Upper lobe of left lung (tissue), 6 donors: Measurements from ENCODE around the gene ANAPC13. TPM values are rescaled to one million over a fixed set of nuclear protein-coding genes. Genes with fewer than 3 reads are reported as not detected.

Experiments used
- ATAC-seq, 2 donors: fragments of 200-7000 bp; cut with Tn5 transposase; one replicate each; pipeline ENCODE4 v1.9.1; 2022; ENCODE audit warnings: mild to moderate bottlenecking in 2 of 2, moderate library complexity in 2 of 2; ENCODE audit not compliant: low FRiP score in 2 of 2
- DNase-seq, 2 donors: peaks; one replicate each; pipeline ENCODE4 v3.0.0-alpha.2; 2019 to 2020
- H3K27ac ChIP-seq, 4 donors: fragments of 200-600 bp; sonication (generic); one replicate each; pipeline ENCODE4 v1.5.1; 2016 to 2019
- H3K27me3 ChIP-seq, 4 donors: fragments of 200-600 bp; sonication (generic); one replicate each; pipeline ENCODE4 v1.5.1; 2017 to 2019
- H3K36me3 ChIP-seq, 4 donors: fragments of 200-600 bp; sonication (generic); one replicate each; pipeline ENCODE4 v1.5.1; 2016 to 2019
- H3K4me1 ChIP-seq, 4 donors: fragments of 200-600 bp; sonication (generic); one replicate each; pipeline ENCODE4 v1.5.1; 2018 to 2019
- H3K4me3 ChIP-seq, 4 donors: fragments of 200-600 bp; sonication (generic); one replicate each; pipeline ENCODE4 v1.5.1; 2017 to 2019; ENCODE audit warnings: mild to moderate bottlenecking in 2 of 4, moderate library complexity in 1 of 4
- H3K9me3 ChIP-seq, 4 donors: fragments of 200-600 bp; sonication (generic); one replicate each; pipeline ENCODE4 v1.5.1; 2018 to 2019
- CTCF ChIP-seq, 6 experiments: fragments of 450-650 bp in 4 of 6; fragments of 200-600 bp in 2 of 6; sonication (generic) in 2 of 6; IDR thresholded peaks; one replicate each; pipeline ENCODE4 v1.5.1; 2016 to 2019; ENCODE audit warnings: antibody characterized with exemption in 6 of 6
- EP300 ChIP-seq, 4 donors: sonication (generic); formaldehyde crosslinking; IDR thresholded peaks; one replicate each; pipeline ENCODE4 v1.5.1; 2017; ENCODE audit warnings: antibody characterized with exemption in 4 of 4, control low read depth in 2 of 4
- POLR2A ChIP-seq, 4 donors: fragments of 450-650 bp; IDR thresholded peaks; one replicate each; pipeline ENCODE4 v1.5.1; 2016 to 2017; ENCODE audit warnings: antibody characterized with exemption in 4 of 4, mild to moderate bottlenecking in 2 of 4
- POLR2AphosphoS5 ChIP-seq, 2 donors: sonication (generic); formaldehyde crosslinking; IDR thresholded peaks; one replicate each; pipeline ENCODE4 v1.5.1; 2017; ENCODE audit warnings: antibody characterized with exemption in 2 of 2
- WGBS, 2 donors: methylation state at CpG; one replicate each; pipeline ENCODE4 v1.1.5; 2017 to 2018; 5-methylcytosine and 5-hydroxymethylcytosine counted together
- total RNA-seq, 6 donors: library from RNA; depleted of rRNA in 4 of 6; stranded (reverse); fragments of >200 nt in 4 of 6; gene quantifications; one replicate each; pipeline versions ENCODE4 v1.1.0 to v1.2.1, GENCODE V29; 2016 to 2021
- donor health status: DM: no; HTN: no; CAD: no; lungs with moderate emphysema.
- donor health status: DM: no; HTN: yes; CAD: no; lungs with severe emphysema.

ANAPC13 gene
- total RNA-seq, 6 donors from 2014 or later: 37.3 to 59.4 (median 50.3) TPM

DNA sequence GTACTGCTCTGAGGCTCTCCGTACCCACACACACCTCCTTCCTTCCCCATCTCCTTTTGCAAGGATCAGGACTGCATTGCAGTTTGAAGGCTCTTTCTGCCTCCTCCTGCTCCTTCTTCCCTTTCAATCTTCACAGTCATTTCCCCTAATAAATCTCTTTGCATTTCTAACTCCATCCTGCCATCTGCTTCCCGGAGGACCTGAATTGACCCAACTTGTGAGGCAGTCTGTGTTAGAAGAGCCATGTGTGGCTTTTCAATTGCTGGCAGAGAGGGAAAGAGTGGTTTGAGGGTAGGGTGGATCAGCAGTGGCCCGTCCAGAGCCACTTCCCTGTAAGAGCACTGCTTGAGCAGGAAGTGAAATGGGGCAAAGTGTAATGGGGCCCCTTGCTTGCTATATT lies 35.8 kb downstream of the ANAPC13 start:
- no peaks in the 10 kb centered on the region for H3K36me3 ChIP-seq
- 44 to 63% methylated on average over 2 to 3 of the region's 3 CpGs for WGBS, 2 donors
- H3K27me3 ChIP-seq: no peaks in the 10 kb centered on the region
- no peaks in the 10 kb centered on the region for H3K9me3 ChIP-seq
- TF ChIP-seq POLR2AphosphoS5 (IDR thresholded peaks at IDR 0.05): no peak
- no peak for TF ChIP-seq CTCF (IDR thresholded peaks at IDR 0.05)
- TF ChIP-seq EP300 (IDR thresholded peaks at IDR 0.05): no peak
- TF ChIP-seq POLR2A (IDR thresholded peaks at IDR 0.05): no peak
- H3K4me3 ChIP-seq: no peak overlapping the region
- peaks cover 7 to 36% (median 18%) of the 10 kb centered on the region in 4 donors for H3K4me1 ChIP-seq
- DNase-seq: no peak
- no peak for ATAC-seq
- no peak overlapping the region for H3K27ac ChIP-seq

DNA sequence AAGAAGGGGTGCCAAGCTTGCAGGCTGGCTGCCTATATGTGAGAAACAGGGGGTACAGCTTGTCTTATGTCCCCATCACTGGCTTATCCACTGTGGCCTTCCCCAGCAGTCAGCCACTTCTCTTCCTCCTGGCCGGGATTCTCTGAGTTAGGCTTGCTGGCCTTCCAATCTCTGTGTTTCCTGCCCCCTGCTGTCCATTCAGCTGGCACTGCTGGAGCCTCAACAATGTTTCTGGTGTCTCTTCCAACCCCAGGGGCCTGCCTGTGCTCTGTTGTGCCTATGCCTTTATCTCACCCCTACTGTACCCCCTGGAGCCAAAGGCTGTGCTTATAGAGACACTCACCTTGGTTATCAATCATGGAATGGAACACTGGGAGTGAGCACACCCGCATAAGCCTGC lies 36.5 kb downstream of the ANAPC13 start:
- H3K4me3 ChIP-seq: no peak overlapping the region
- H3K27ac ChIP-seq: no peak overlapping the region
- H3K36me3 ChIP-seq: no peaks in the 10 kb centered on the region
- 66 to 71% methylated on average over 2 of the region's 2 CpGs for WGBS, 2 donors
- DNase-seq: peak in 1 of 2 donors; percentile 29
- H3K27me3 ChIP-seq: no peaks in the 10 kb centered on the region
- TF ChIP-seq POLR2A (IDR thresholded peaks at IDR 0.05): no peak
- TF ChIP-seq CTCF (IDR thresholded peaks at IDR 0.05): peak in 4 of 6 experiments; percentile 10 to 38 (median 30)
- peaks cover 7 to 37% (median 18%) of the 10 kb centered on the region in 4 donors for H3K4me1 ChIP-seq
- no peaks in the 10 kb centered on the region for H3K9me3 ChIP-seq
- ATAC-seq: peak in 1 of 2 donors; percentile 37

GRCh38 chr3:134448664-134449063 lies 37.1 kb downstream of the ANAPC13 start:
- ATAC-seq: no peak
- no peaks in the 10 kb centered on the region for H3K9me3 ChIP-seq
- peaks cover 7 to 37% (median 18%) of the 10 kb centered on the region in 4 donors for H3K4me1 ChIP-seq
- no peak overlapping the region for H3K4me3 ChIP-seq
- no peaks in the 10 kb centered on the region for H3K27me3 ChIP-seq
- H3K27ac ChIP-seq: no peak overlapping the region
- WGBS, 2 donors: 85 to 91% methylated on average over 5 of the region's 5 CpGs
- TF ChIP-seq EP300 (IDR thresholded peaks at IDR 0.05) (no peak), POLR2AphosphoS5 (IDR thresholded peaks at IDR 0.05) (no peak), POLR2A (IDR thresholded peaks at IDR 0.05) (no peak), CTCF (IDR thresholded peaks at IDR 0.05) (no peak)
- no peak for DNase-seq
- no peaks in the 10 kb centered on the region for H3K36me3 ChIP-seq

DNA sequence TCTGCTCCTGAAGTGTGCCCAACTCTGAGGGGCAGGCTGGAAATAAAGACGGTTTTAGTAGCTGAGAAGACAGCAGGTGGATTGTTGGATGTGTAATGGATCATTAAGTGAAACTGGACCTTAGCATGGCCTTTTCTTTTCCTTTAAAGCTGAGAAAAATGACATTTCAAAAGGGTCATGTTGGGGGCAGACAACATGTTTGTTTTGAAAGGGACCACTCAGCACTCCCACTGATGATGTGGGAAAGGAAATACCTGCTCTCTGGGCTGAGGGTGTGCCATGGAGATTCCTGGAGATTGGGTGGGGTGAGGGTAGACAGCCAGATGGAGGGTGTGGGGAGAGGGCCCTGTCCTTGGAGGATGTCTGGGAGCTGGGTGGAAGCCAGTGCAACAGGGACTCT lies 38.4 kb downstream of the ANAPC13 start:
- Histone ChIP-seq H3K36me3 (no peaks in the 10 kb centered on the region), H3K9me3 (no peaks in the 10 kb centered on the region), H3K27ac (peak overlapping the region in 1 of 4 donors; percentile 38), H3K27me3 (no peaks in the 10 kb centered on the region), H3K4me1 (peaks cover 7 to 37% (median 18%) of the 10 kb centered on the region in 4 donors), H3K4me3 (no peak overlapping the region)
- ATAC-seq (no peak), DNase-seq (no peak)
- WGBS, 2 donors: 78 to 83% methylated on average over 1 of the region's 1 CpG
- no peak for TF ChIP-seq CTCF (IDR thresholded peaks at IDR 0.05)
- TF ChIP-seq POLR2AphosphoS5 (IDR thresholded peaks at IDR 0.05): no peak
- no peak for TF ChIP-seq EP300 (IDR thresholded peaks at IDR 0.05)

DNA sequence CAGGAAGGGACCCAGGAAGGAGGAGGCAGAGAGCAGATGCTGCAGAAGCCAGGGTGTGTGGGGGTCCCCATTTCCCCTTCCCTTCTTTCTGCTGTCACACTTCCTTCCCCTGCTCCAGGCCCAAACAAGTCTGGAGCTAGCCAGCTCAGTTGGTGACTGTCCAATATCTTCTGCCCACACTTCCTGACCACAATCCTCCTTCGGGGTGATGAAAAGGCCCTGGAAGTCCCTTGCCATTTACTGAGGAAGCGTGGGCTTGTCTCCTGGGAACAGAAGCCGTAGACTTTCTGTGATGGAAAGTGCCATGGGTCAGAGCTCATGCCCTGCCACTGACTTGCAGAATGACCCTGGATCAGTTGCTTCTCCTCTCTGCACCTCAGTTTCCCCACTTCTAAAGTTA lies 39.0 kb downstream of the ANAPC13 start:
- TF ChIP-seq POLR2AphosphoS5 (IDR thresholded peaks at IDR 0.05) (no peak), POLR2A (IDR thresholded peaks at IDR 0.05) (no peak), EP300 (IDR thresholded peaks at IDR 0.05) (no peak), CTCF (IDR thresholded peaks at IDR 0.05) (no peak)
- ATAC-seq (no peak), DNase-seq (no peak)
- H3K36me3 ChIP-seq: no peaks in the 10 kb centered on the region
- H3K27me3 ChIP-seq: no peaks in the 10 kb centered on the region
- H3K4me1 ChIP-seq: peaks cover 7 to 37% (median 18%) of the 10 kb centered on the region in 4 donors
- WGBS, 2 donors: 34 to 42% methylated on average over 3 of the region's 3 CpGs
- no peak overlapping the region for H3K4me3 ChIP-seq
- H3K9me3 ChIP-seq: no peaks in the 10 kb centered on the region
- peak overlapping the region in 2 of 4 donors; percentile 13 to 38 for H3K27ac ChIP-seq
